HCT116 (cell line): ENCODE results near the gene FAM234B. TPM values are rescaled to one million over a fixed set of nuclear protein-coding genes. Genes with fewer than 3 reads are reported as not detected.

Source experiments
- ATAC-seq: fragments of 200-7000 bp; cut with Tn5 transposase; 2 replicates; pipeline ENCODE4 v1.9.1; 2020; ENCODE audit warnings: mild to moderate bottlenecking, moderate library complexity
- BruUV-seq: library from RNA; stranded (reverse); fragments of 400-500 nt; replicated peaks from 2 replicates; lab custom pipeline; 2021; lab: Mats Ljungman, UMichigan
- CTCF ChIA-PET: fragments of 300-600 bp; sonication (Branson Sonifier 250); formaldehyde crosslinking; loops from one replicate; lab custom pipeline; 2021; ENCODE audit warnings: antibody characterized with exemption; lab: Charles Lee
- POLR2A ChIA-PET: fragments of 300-600, 350-600 bp; sonication (Branson Sonifier 250); formaldehyde crosslinking; loops from one replicate; lab custom pipeline; 2021; ENCODE audit warnings: antibody characterized with exemption; lab: Charles Lee
- RAD21 ChIA-PET, 2 experiments: fragments of 300-600 bp; sonication (Branson Sonifier 250); formaldehyde crosslinking; loops; one replicate each; lab custom pipeline; 2023; ENCODE audit warnings: low total read pairs in 2 of 2; ENCODE audit not compliant: uncharacterized antibody in 2 of 2, unreplicated experiment in 2 of 2, low non-redundant PET in 1 of 2; lab: Charles Lee
- DNase-seq: peaks from one replicate; pipeline ENCODE4 v3.0.0-alpha.2; 2010; ENCODE audit warnings: low read depth, low spot score
- H2AFZ ChIP-seq: fragments of 200-600 bp; shearing (Covaris generic), sonication (generic); 2 replicates; pipeline ENCODE4 v1.6.1; 2017; ENCODE audit warnings: low read depth, mixed run types, mixed read lengths, antibody characterized with exemption, low read length; ENCODE audit not compliant: poor library complexity, severe bottlenecking
- H3K27ac ChIP-seq: 2 replicates; pipeline ENCODE4 v1.5.1; 2012; ENCODE audit warnings: low read depth, low read length
- H3K27me3 ChIP-seq: fragments of 200-600 bp; sonication (generic); 2 replicates; pipeline ENCODE4 v1.6.1; 2016; ENCODE audit warnings: mixed run types, low read length, mixed read lengths; ENCODE audit not compliant: insufficient read depth
- H3K36me3 ChIP-seq, 2 experiments: fragments of 200-500 bp in 1 of 2; fragments of 200-600 bp in 1 of 2; sonication (Bioruptor generic) in 1 of 2; sonication (generic) in 1 of 2; 2 replicates each; pipeline versions ENCODE4 v1.5.1 to v1.6.1; 2014 to 2016; ENCODE audit warnings: low read length in 2 of 2, inconsistent platforms in 1 of 2, mixed read lengths in 1 of 2, mixed run types in 1 of 2; ENCODE audit not compliant: insufficient read depth in 2 of 2, control insufficient read depth in 1 of 2
- H3K4me1 ChIP-seq, 2 experiments: fragments of 200-600 bp in 1 of 2; sonication (generic) in 1 of 2; 2 replicates each; pipeline versions ENCODE4 v1.5.1 to v1.6.1; 2012 to 2017; ENCODE audit warnings: low read length in 2 of 2, inconsistent platforms in 1 of 2, mild to moderate bottlenecking in 1 of 2, mixed read lengths in 1 of 2, mixed run types in 1 of 2, moderate library complexity in 1 of 2; ENCODE audit not compliant: insufficient read depth in 2 of 2, control insufficient read depth in 1 of 2
- H3K4me2 ChIP-seq: fragments of 200-600 bp; sonication (generic); 2 replicates; pipeline ENCODE4 v1.6.1; 2017; ENCODE audit warnings: mixed run types, low read length, mixed read lengths
- H3K4me3 ChIP-seq, 2 experiments: fragments of 200-600 bp in 1 of 2; sonication (generic) in 1 of 2; replicated peaks in 1 of 2; 2 replicates each; pipeline ENCODE4 v1.5.1; 2011 to 2016; ENCODE audit warnings: low read length in 2 of 2, control low read depth in 1 of 2, low read depth in 1 of 2, mild to moderate bottlenecking in 1 of 2, mixed read lengths in 1 of 2, mixed run types in 1 of 2
- H3K79me2 ChIP-seq: fragments of 200-600 bp; sonication (generic); 2 replicates; pipeline ENCODE4 v1.6.1; 2017; ENCODE audit warnings: mild to moderate bottlenecking, mixed run types, low read length, moderate library complexity, mixed read lengths; ENCODE audit not compliant: insufficient read depth
- H3K9ac ChIP-seq: fragments of 200-600 bp; sonication (generic); 2 replicates; pipeline ENCODE4 v1.6.1; 2016; ENCODE audit warnings: low read length, mixed read lengths
- H3K9me2 ChIP-seq: fragments of 200-600 bp; sonication (generic), shearing (Covaris generic); 2 replicates; pipeline ENCODE4 v1.6.1; 2017; ENCODE audit warnings: mixed run types, mild to moderate bottlenecking, moderate library complexity; ENCODE audit not compliant: insufficient read depth
- H3K9me3 ChIP-seq, 2 experiments: fragments of 200-500 bp in 1 of 2; fragments of 200-600 bp in 1 of 2; sonication (Bioruptor generic) in 1 of 2; sonication (generic) in 1 of 2; 2 replicates each; pipeline ENCODE4 v1.6.1; 2014 to 2017; ENCODE audit warnings: low read length in 2 of 2, mixed read lengths in 2 of 2, inconsistent platforms in 1 of 2, low read depth in 1 of 2, mild to moderate bottlenecking in 1 of 2, mixed run types in 1 of 2, moderate library complexity in 1 of 2; ENCODE audit not compliant: control insufficient read depth in 1 of 2, insufficient read depth in 1 of 2
- H4K20me1 ChIP-seq: fragments of 200-600 bp; sonication (generic), shearing (Covaris generic); 2 replicates; pipeline ENCODE4 v1.6.1; 2017; ENCODE audit warnings: mixed run types, mild to moderate bottlenecking, moderate library complexity; ENCODE audit not compliant: insufficient read depth
- ELF1 ChIP-seq: IDR thresholded peaks from 2 replicates; pipeline ENCODE4 v1.6.1; 2012; ENCODE audit warnings: low read depth, borderline replicate concordance
- FOSL1 ChIP-seq: IDR thresholded peaks from 2 replicates; pipeline ENCODE4 v1.6.1; 2012; ENCODE audit warnings: low read depth
- SP1 ChIP-seq: IDR thresholded peaks from 2 replicates; pipeline ENCODE4 v1.6.1; 2012; ENCODE audit warnings: low read depth
- SRF ChIP-seq: IDR thresholded peaks from 2 replicates; pipeline ENCODE4 v1.6.1; 2012; ENCODE audit warnings: low read depth
- YY1 ChIP-seq: IDR thresholded peaks from 2 replicates; pipeline ENCODE4 v1.6.1; 2011; ENCODE audit warnings: low read length, low read depth, moderate library complexity, mild to moderate bottlenecking; ENCODE audit not compliant: insufficient replicate concordance; ENCODE audit errors: extremely low read depth
- ZFX ChIP-seq: fragments of 450-650 bp; IDR thresholded peaks from 2 replicates; pipeline ENCODE4 v1.6.1; 2017
- intact Hi-C: fragments of 100-400 bp; cut with micrococcal nuclease; formaldehyde crosslinking; loops from 2 replicates; pipeline ENCODE4 v1.10.0; 2022
- total RNA-seq: library from RNA; stranded (reverse); gene quantifications from one replicate; pipeline ENCODE4 v1.2.1, GENCODE V29; 2021; ENCODE audit not compliant: unreplicated experiment

FAM234B gene
- total RNA-seq, 1 experiment from 2014 or later = 15.9 TPM

GRCh38 chr12:13100882-13101769 is 56.9 kb downstream of the FAM234B start:
- Histone ChIP-seq H3K9ac (peak overlapping the region; percentile 83), H3K9me3 (no peaks in the 10 kb centered on the region), H3K36me3 (no peaks in the 10 kb centered on the region), H4K20me1 (no peaks in the 10 kb centered on the region), H3K27me3 (no peaks in the 10 kb centered on the region), H3K9me2 (no peaks in the 10 kb centered on the region), H3K4me1 (peaks cover 44 to 70% of the 10 kb centered on the region in 2 experiments), H3K4me3 (peak overlapping the region; percentile 48 to 64), H3K4me2 (peak overlapping the region; percentile 88), H3K79me2 (no peaks in the 10 kb centered on the region), H2AFZ (no peak overlapping the region), H3K27ac (peak overlapping the region; percentile 92)
- POLR2A ChIA-PET = interaction anchor here (1.2 to 2.0 kb wide), 4 partner anchors 77 to 111 kb away, joined by 3 to 11 read pairs (median 4); partner anchors contain the start of gene EMP1
- CTCF ChIA-PET = interaction anchor here (0.8 to 3.2 kb wide), 2 partner anchors 110 to 111 kb away, joined by 3 to 27 read pairs; no protein-coding TSS in a partner anchor
- intact Hi-C loops = no loop called here
- BruUV-seq = TSS peak; percentile 55
- DNase-seq = peak; percentile 67
- TF ChIP-seq YY1 (peak; percentile 57), ZFX (peak; percentile 68), ELF1 (no peak), SP1 (peak; percentile 19; the same call in 1 of the 2 replicates), SRF (peak; percentile 75), FOSL1 (no peak)
- ATAC-seq = peak; percentile 65
- RAD21 ChIA-PET = interaction anchor here in 1 of 2 experiments (0.9 to 1.6 kb wide), 3 partner anchors 100 to 110 kb away, joined by 3 to 4 read pairs (median 3); no protein-coding TSS in a partner anchor

DNA sequence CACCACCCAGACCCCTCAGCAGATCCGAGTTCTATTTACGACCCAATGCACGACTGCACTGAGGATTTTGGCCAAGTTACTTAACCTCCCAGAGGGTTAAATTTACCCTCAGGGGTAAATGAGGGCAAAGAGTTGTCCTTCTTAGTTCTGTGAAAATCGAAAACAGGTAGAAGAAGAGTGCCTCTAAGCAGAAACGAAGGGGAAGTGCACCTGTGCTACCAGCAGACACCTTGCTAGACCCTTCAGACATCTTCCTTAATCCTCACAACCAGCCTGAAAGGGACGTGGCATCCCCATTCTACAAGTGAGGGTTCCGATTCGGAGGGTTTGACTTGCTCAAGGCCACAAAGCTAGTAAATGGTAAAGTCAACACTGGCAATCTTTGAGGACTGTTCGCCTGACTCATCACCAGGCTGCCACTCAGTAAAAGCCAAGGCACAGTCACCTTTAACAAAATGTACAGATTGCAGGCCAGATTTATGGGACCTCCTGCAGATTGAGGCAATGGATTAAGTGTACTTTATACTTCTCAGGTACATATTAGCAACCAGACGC is 57.7 kb downstream of the FAM234B start:
- H3K79me2 ChIP-seq = no peaks in the 10 kb centered on the region
- CTCF ChIA-PET = interaction anchor here (0.8 to 1.2 kb wide), 3 partner anchors 104 to 110 kb away, joined by 3 to 4 read pairs (median 3); no protein-coding TSS in a partner anchor
- intact Hi-C loops = no loop called here
- POLR2A ChIA-PET = interaction anchor here (1.2 to 2.0 kb wide), 4 partner anchors 77 to 110 kb away, joined by 3 to 11 read pairs (median 4); partner anchors contain the start of gene EMP1
- no peaks in the 10 kb centered on the region for H3K27me3 ChIP-seq
- no TSS peak for BruUV-seq
- H2AFZ ChIP-seq = no peak overlapping the region
- TF ChIP-seq SP1 (peak; percentile 23; the same call in 1 of the 2 replicates), SRF (no peak)
- TF ChIP-seq, all 23 proteins: peak for 1
- Histone ChIP-seq H3K4me1 (peaks cover 43 to 67% of the 10 kb centered on the region in 2 experiments), H3K9me2 (no peaks in the 10 kb centered on the region), H3K4me2 (peak overlapping the region; percentile 88), H3K36me3 (no peaks in the 10 kb centered on the region), H4K20me1 (no peaks in the 10 kb centered on the region), H3K27ac (peak overlapping the region; percentile 83), H3K9ac (peak overlapping the region; percentile 83), H3K9me3 (no peaks in the 10 kb centered on the region), H3K4me3 (peak overlapping the region; percentile 48 to 64)
- ATAC-seq = no peak
- RAD21 ChIA-PET = interaction anchor here in 1 of 2 experiments (0.9 to 1.6 kb wide), 3 partner anchors 106 to 110 kb away, joined by 3 to 4 read pairs (median 3); no protein-coding TSS in a partner anchor
- DNase-seq = no peak
